H1 (cell line): Measurements from ENCODE around the gene MVD.

Experiments
- CEBPB ChIP-seq: IDR thresholded peaks from 2 replicates; pipeline ENCODE4 v1.6.1; 2012; ENCODE audit warnings: low read depth, low read length
- CTCF ChIP-seq, 3 experiments: IDR thresholded peaks; 1 replicate in 2 of 3; 2 replicates in 1 of 3; pipeline versions ENCODE4 v1.5.1 to v1.6.1; 2011; ENCODE audit warnings: low read length in 3 of 3, mild to moderate bottlenecking in 3 of 3, inconsistent platforms in 2 of 3, low read depth in 1 of 3, moderate library complexity in 1 of 3; ENCODE audit not compliant: insufficient read depth in 1 of 3; ENCODE audit errors: control extremely low read depth in 1 of 3
- TF ChIP-seq, protein P1 (sequence below): IDR thresholded peaks from 2 replicates; pipeline ENCODE4 v1.6.1; 2012; ENCODE audit warnings: low read length, inconsistent platforms

GRCh38 chr16:88659160-88659559, 3.7 kb downstream of the MVD start:
- no peak for TF ChIP-seq CEBPB
- no peak for TF ChIP-seq CTCF (IDR thresholded peaks at IDR 0.05; ENCODE audit: control extremely low read depth in 1 of 3, insufficient read depth in 1 of 3, low read depth in 1 of 3, low read length in 3 of 3)
- TF ChIP-seq, protein P1, sequence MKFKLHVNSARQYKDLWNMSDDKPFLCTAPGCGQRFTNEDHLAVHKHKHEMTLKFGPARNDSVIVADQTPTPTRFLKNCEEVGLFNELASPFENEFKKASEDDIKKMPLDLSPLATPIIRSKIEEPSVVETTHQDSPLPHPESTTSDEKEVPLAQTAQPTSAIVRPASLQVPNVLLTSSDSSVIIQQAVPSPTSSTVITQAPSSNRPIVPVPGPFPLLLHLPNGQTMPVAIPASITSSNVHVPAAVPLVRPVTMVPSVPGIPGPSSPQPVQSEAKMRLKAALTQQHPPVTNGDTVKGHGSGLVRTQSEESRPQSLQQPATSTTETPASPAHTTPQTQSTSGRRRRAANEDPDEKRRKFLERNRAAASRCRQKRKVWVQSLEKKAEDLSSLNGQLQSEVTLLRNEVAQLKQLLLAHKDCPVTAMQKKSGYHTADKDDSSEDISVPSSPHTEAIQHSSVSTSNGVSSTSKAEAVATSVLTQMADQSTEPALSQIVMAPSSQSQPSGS: no peak
